Fibroblast of lung (primary cell): ENCODE measurements around the gene DNAJB6. TPM values are rescaled to one million over a fixed set of nuclear protein-coding genes. Genes with fewer than 3 reads are reported as not detected.

Source experiments
- DNase-seq, 2 donors: peaks; one replicate each; pipeline versions ENCODE4 v3.0.0 to v3.0.0-alpha.2; 2010; ENCODE audit warnings: low read depth in 2 of 2
- H2AFZ ChIP-seq: 2 replicates; pipeline ENCODE4 v1.5.1; 2012; ENCODE audit warnings: low read length, control low read depth, inconsistent platforms
- H3K27ac ChIP-seq: 2 replicates; pipeline ENCODE4 v1.5.1; 2011; ENCODE audit warnings: low read length, control low read depth; ENCODE audit not compliant: insufficient read depth
- H3K27me3 ChIP-seq: 2 replicates; pipeline ENCODE4 v1.5.1; 2011; ENCODE audit warnings: mild to moderate bottlenecking, low read length; ENCODE audit not compliant: control insufficient read depth, insufficient read depth
- H3K36me3 ChIP-seq: 2 replicates; pipeline ENCODE4 v1.5.1; 2011; ENCODE audit warnings: low read length; ENCODE audit not compliant: control insufficient read depth, insufficient read depth
- H3K4me1 ChIP-seq: 2 replicates; pipeline ENCODE4 v1.5.1; 2011; ENCODE audit warnings: low read length; ENCODE audit not compliant: control insufficient read depth, insufficient read depth; ENCODE audit errors: extremely low read depth
- H3K4me2 ChIP-seq: 2 replicates; pipeline ENCODE4 v1.5.1; 2011; ENCODE audit warnings: low read length, control low read depth; ENCODE audit not compliant: insufficient read depth; ENCODE audit errors: extremely low read depth
- H3K4me3 ChIP-seq, 4 experiments: fragments of 200-600 bp in 1 of 4; sonication (generic) in 1 of 4; replicated peaks in 1 of 4; 2 replicates each; pipeline ENCODE4 v1.5.1; 2011 to 2016; ENCODE audit warnings: low read length in 4 of 4, low read depth in 3 of 4, mild to moderate bottlenecking in 3 of 4, control low read depth in 2 of 4, inconsistent platforms in 1 of 4, mixed read lengths in 1 of 4; ENCODE audit not compliant: insufficient read depth in 1 of 4; ENCODE audit errors: control extremely low read depth in 1 of 4
- H3K79me2 ChIP-seq: 2 replicates; pipeline ENCODE4 v1.5.1; 2012; ENCODE audit warnings: mild to moderate bottlenecking, low read length, inconsistent platforms; ENCODE audit not compliant: control insufficient read depth, insufficient read depth
- H3K9ac ChIP-seq: 2 replicates; pipeline ENCODE4 v1.5.1; 2011; ENCODE audit warnings: mild to moderate bottlenecking, low read length, control low read depth; ENCODE audit not compliant: insufficient read depth
- H3K9me3 ChIP-seq: 2 replicates; pipeline ENCODE4 v1.5.1; 2012; ENCODE audit warnings: low read depth, low read length; ENCODE audit not compliant: control insufficient read depth, insufficient read depth
- H4K20me1 ChIP-seq: 2 replicates; pipeline ENCODE4 v1.5.1; 2011; ENCODE audit warnings: low read length; ENCODE audit not compliant: control insufficient read depth, insufficient read depth; ENCODE audit errors: extremely low read depth
- EZH2 ChIP-seq: IDR thresholded peaks from 2 replicates; pipeline ENCODE4 v1.5.1; 2012; ENCODE audit warnings: low read length, control low read depth, mild to moderate bottlenecking; ENCODE audit errors: missing control alignments
- polyA plus RNA-seq, 2 donors: library from polyadenylated mRNA; depleted of rRNA in 1 of 2; stranded (reverse) in 1 of 2; unstranded in 1 of 2; fragments of >200 nt; gene quantifications; 2 replicates each; pipeline ENCODE4 v1.2.1, GENCODE V29; 2011 to 2012; ENCODE audit warnings: missing spikeins in 1 of 2
- total RNA-seq: library from RNA; depleted of rRNA; stranded (reverse); fragments of >200 nt; gene quantifications from 2 replicates; pipeline ENCODE4 v1.2.1, GENCODE V29; 2014
- TF ChIP-seq, protein P1 (sequence below), 2 donors: IDR thresholded peaks in 1 of 2; conservative IDR thresholded peaks in 1 of 2; 1 replicate in 1 of 2; 2 replicates in 1 of 2; pipeline ENCODE4 v1.5.1; 2011 to 2012; ENCODE audit warnings: low read length in 2 of 2, control low read depth in 1 of 2, inconsistent platforms in 1 of 2, low read depth in 1 of 2, mild to moderate bottlenecking in 1 of 2

DNAJB6 gene
- total and polyA plus RNA-seq, 2 donors (not counting 1 experiment from before 2014, with no cell fraction given): 86.2 to 117 TPM

DNA sequence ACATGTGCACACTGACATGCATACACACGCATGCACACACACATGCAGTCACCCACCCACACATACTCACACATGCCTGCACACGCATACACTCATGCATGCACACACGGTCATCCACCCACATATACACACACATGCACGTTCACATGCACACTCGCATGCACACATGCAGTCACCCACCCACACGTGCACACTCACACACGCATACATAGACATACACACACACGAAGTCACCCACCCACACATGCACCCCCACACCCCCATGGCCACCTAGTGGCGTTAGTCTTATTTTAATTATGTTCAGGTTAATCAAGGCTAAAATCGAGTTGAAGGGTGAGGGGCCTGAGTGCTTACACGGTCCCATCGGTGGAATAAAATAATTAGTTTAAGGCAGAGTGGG lies 96.8 kb downstream of the DNAJB6 start:
- Histone ChIP-seq H4K20me1 (no peaks in the 10 kb centered on the region), H3K4me3 (no peak overlapping the region), H3K79me2 (no peaks in the 10 kb centered on the region), H3K27me3 (no peaks in the 10 kb centered on the region), H3K27ac (no peak overlapping the region), H3K9me3 (no peaks in the 10 kb centered on the region), H3K9ac (no peak overlapping the region), H3K4me2 (no peak overlapping the region), H3K36me3 (no peaks in the 10 kb centered on the region), H3K4me1 (no peaks in the 10 kb centered on the region), H2AFZ (no peak overlapping the region)
- TF ChIP-seq, protein P1, sequence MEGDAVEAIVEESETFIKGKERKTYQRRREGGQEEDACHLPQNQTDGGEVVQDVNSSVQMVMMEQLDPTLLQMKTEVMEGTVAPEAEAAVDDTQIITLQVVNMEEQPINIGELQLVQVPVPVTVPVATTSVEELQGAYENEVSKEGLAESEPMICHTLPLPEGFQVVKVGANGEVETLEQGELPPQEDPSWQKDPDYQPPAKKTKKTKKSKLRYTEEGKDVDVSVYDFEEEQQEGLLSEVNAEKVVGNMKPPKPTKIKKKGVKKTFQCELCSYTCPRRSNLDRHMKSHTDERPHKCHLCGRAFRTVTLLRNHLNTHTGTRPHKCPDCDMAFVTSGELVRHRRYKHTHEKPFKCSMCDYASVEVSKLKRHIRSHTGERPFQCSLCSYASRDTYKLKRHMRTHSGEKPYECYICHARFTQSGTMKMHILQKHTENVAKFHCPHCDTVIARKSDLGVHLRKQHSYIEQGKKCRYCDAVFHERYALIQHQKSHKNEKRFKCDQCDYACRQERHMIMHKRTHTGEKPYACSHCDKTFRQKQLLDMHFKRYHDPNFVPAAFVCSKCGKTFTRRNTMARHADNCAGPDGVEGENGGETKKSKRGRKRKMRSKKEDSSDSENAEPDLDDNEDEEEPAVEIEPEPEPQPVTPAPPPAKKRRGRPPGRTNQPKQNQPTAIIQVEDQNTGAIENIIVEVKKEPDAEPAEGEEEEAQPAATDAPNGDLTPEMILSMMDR (conservative IDR thresholded peaks at IDR 0.05 in 1 of 2, IDR thresholded peaks at IDR 0.05 in 1 of 2; ENCODE audit: low read depth in 1 of 2, low read length in 2 of 2): no peak
- no peak for TF ChIP-seq EZH2
- DNase-seq: no peak

DNA sequence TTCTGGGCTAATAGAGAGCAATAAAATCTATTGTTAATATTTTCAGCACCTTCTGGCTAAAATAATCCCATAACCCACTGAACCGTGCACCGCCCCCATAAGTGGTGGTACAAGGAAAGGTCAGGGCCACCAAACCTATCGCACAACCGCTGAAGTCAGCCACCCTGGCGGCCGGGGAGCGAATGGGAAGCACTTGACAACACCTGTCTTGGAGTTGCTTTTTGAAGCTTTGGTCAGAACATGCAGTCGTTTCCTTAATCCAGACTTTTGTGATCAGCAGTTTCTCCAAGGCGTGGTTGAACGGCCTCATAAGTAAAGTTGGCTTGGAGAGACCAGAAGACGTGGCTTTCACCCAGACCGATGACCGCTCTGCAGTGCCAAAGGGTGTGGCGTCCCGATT lies 97.4 kb downstream of the DNAJB6 start:
- H3K9me3 ChIP-seq: no peaks in the 10 kb centered on the region
- H3K4me3 ChIP-seq: no peak overlapping the region
- H3K27ac ChIP-seq: no peak overlapping the region
- H3K4me2 ChIP-seq: no peak overlapping the region
- no peaks in the 10 kb centered on the region for H3K27me3 ChIP-seq
- TF ChIP-seq, protein P1 (conservative IDR thresholded peaks at IDR 0.05 in 1 of 2, IDR thresholded peaks at IDR 0.05 in 1 of 2; ENCODE audit: low read depth in 1 of 2, low read length in 2 of 2): no peak
- no peak for TF ChIP-seq EZH2
- no peak overlapping the region for H2AFZ ChIP-seq
- H3K79me2 ChIP-seq: no peaks in the 10 kb centered on the region
- no peak for DNase-seq
- no peaks in the 10 kb centered on the region for H3K4me1 ChIP-seq
- H3K9ac ChIP-seq: no peak overlapping the region
- no peaks in the 10 kb centered on the region for H4K20me1 ChIP-seq
- no peaks in the 10 kb centered on the region for H3K36me3 ChIP-seq

DNA sequence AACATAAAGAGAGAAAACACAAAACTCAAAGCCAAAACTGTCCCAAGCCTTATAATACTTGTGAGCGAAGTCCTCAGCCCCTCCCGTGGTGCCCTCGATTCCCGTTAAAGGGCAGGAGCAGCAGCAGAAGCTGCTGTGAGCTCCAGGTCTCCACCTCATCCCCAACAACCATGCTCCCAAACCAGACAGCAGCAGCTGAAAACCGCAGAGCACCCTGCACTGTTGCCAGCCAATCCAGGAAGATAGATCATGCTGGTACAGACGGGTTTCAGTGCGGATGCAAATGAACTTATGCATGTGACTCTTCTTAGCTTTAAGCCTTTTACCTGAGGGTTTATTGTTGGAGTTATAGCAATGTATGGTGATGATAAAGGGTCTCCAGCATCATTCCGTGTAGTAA lies 97.9 kb downstream of the DNAJB6 start:
- Histone ChIP-seq H3K9ac (no peak overlapping the region), H2AFZ (no peak overlapping the region), H3K27ac (no peak overlapping the region), H3K79me2 (no peaks in the 10 kb centered on the region), H3K9me3 (no peaks in the 10 kb centered on the region), H3K27me3 (no peaks in the 10 kb centered on the region), H4K20me1 (no peaks in the 10 kb centered on the region), H3K36me3 (no peaks in the 10 kb centered on the region), H3K4me1 (no peaks in the 10 kb centered on the region), H3K4me3 (no peak overlapping the region), H3K4me2 (no peak overlapping the region)
- DNase-seq: no peak
- TF ChIP-seq EZH2: no peak
- TF ChIP-seq, protein P1 (conservative IDR thresholded peaks at IDR 0.05 in 1 of 2, IDR thresholded peaks at IDR 0.05 in 1 of 2; ENCODE audit: low read depth in 1 of 2, low read length in 2 of 2): no peak
